Measurements from ENCODE around the gene TSG101.

- TF ChIP-seq, protein P1, sequence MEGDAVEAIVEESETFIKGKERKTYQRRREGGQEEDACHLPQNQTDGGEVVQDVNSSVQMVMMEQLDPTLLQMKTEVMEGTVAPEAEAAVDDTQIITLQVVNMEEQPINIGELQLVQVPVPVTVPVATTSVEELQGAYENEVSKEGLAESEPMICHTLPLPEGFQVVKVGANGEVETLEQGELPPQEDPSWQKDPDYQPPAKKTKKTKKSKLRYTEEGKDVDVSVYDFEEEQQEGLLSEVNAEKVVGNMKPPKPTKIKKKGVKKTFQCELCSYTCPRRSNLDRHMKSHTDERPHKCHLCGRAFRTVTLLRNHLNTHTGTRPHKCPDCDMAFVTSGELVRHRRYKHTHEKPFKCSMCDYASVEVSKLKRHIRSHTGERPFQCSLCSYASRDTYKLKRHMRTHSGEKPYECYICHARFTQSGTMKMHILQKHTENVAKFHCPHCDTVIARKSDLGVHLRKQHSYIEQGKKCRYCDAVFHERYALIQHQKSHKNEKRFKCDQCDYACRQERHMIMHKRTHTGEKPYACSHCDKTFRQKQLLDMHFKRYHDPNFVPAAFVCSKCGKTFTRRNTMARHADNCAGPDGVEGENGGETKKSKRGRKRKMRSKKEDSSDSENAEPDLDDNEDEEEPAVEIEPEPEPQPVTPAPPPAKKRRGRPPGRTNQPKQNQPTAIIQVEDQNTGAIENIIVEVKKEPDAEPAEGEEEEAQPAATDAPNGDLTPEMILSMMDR (IDR thresholded peaks at IDR 0.05), result no peak
- no peak for TF ChIP-seq POLR2A (IDR thresholded peaks at IDR 0.05; ENCODE audit: low read depth)
Observed at GRCh38 chr11:18521122-18521521, 5.6 kb downstream of the TSG101 start.
